Loucy (cell line): ENCODE results near the gene RILPL1.

ENCODE experiments used
- CTCF ChIP-seq: fragments of 200-600 bp; sonication (generic); conservative IDR thresholded peaks from 2 replicates; pipeline ENCODE4 v1.5.1; 2014; ENCODE audit warnings: mild to moderate bottlenecking, antibody characterized with exemption, low read length
- EZH2phosphoT487 ChIP-seq: fragments of 200-600 bp; IDR thresholded peaks from 2 replicates; pipeline ENCODE4 v1.6.1; 2018; ENCODE audit warnings: antibody characterized with exemption, mild to moderate bottlenecking, moderate library complexity, borderline replicate concordance

GRCh38 chr12:123435636-123436016, 97.9 kb downstream of the RILPL1 start:
- TF ChIP-seq CTCF (no peak), EZH2phosphoT487 (no peak)
